ENCODE data around the gene ADAMTS8. TPM values are rescaled to one million over a fixed set of nuclear protein-coding genes. Genes with fewer than 3 reads are reported as not detected.
A peak's percentile ranks its signal among the peaks of the same experiment; 100 is the strongest.

Gene ADAMTS8
- total RNA-seq, 2 donors from 2014 or later: 1.00 to 4.0 TPM

DNA sequence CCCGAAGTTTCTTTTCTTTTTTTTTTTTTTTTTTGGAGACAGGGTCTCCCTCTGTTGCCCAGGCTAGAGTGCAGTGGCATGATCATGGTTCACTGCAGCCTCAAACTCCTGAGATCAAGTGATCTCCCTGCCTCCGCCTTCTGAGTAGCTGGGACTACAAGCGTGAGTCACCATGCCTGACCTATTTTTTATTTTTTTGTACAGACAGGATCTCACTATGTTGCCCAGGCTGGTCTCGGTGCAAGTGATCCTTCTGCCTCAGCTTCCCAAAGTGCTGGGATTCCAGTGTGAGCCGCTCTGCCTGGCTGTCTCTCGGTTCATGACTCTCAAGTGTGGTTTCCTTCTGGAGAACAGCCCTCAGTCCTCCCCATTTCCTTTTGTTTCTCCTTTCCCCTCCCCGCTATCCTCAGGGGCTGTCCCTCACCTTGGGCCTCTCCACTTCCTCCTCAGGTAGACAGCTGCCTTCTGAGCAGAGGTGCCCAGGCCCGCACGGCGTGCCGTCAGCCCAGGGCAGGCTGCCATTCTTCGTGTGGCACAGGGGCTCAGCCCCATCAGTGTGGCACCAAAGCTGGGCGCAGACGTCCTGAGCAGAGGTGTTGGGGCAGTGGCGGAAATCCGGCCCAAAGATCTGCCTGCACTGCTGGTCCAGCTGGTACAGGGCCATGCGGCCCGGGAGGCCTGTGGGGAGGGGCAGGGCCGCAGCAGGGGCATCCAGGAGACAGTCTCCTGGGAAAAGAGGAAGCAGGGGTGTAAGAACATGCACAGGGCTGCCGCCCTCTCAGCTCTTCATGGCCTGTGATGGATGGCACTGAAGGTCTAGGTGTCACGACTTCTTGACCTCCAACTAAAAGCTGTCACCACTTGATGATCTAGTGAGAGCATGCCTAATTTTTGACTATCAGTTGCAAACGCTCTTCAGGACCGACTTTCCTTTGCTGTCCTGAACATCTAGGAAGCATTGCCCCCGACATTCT is 14.0 kb downstream of the ADAMTS8 start:
- Mint-ChIP-seq H3K4me1 (peaks cover 8% of the 10 kb centered on the region), H3K4me3 (no peak overlapping the region), H3K27ac (no peak overlapping the region), H3K9me3 (no peaks in the 10 kb centered on the region), H3K27me3 (ENCODE audit: insufficient read depth) (peaks cover 1% of the 10 kb centered on the region), H3K36me3 (ENCODE audit: low read depth) (peaks cover 1% of the 10 kb centered on the region)
- no peaks in the 10 kb centered on the region for H3K36me3 ChIP-seq (ENCODE audit: control insufficient read depth, insufficient read depth, low read length)
- no peak overlapping the region for H3K4me3 ChIP-seq (ENCODE audit: low read length)
- no peaks in the 10 kb centered on the region for H3K9me3 ChIP-seq (ENCODE audit: control insufficient read depth, low read length)
- H3K4me1 ChIP-seq (ENCODE audit: control insufficient read depth, insufficient read depth, low read length): no peaks in the 10 kb centered on the region
- no peaks in the 10 kb centered on the region for H3K27me3 ChIP-seq (ENCODE audit: control insufficient read depth, insufficient read depth, low read length, poor library complexity, severe bottlenecking)
- WGBS, 2 experiments (ENCODE audit: insufficient coverage in 1 of 2, insufficient read length in 1 of 2): 87 to 94% methylated on average over 18 to 24 of the region's 24 CpGs
- no peak for TF ChIP-seq CTCF (conservative IDR thresholded peaks at IDR 0.05)
- H3K9ac ChIP-seq (ENCODE audit: extremely low read depth, low read length, poor library complexity, severe bottlenecking): no peak overlapping the region
- H3K27ac ChIP-seq (ENCODE audit: low read depth, low read length): no peak overlapping the region
- DNase-seq: no peak

DNA sequence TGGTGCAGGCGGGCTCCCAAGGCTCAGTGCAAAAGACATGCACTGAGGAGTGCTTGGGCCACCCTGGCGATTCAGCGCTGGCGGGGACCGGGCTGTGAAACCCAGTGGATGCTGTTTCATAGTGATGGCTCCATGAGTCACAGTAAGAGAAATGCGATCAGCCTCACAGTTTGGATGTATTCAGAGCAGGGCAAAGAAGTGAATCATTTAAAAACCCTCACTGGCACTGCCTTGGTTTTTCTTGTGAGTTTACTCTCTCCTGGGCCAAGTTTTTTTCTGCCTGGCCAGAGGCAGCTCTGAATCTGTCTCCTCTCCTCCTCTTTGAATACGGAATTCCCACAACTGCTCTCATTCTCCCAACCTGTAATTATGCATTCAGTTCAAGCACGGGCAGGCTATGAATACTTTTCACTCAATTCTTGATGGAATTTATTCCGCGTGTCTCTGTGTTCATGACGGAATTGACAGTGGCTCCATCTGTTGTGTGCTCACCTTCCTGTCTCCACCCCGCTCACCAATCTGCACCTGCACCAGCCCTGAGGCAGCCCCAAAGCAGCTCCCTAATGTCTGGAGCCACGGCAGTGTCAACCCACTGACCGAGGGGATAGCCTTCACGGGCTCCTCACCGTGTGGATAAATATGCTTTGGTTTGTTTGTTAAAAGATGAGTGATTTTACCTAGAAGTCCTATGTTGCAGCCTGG is 14.9 kb downstream of the ADAMTS8 start:
- H3K4me1 ChIP-seq (ENCODE audit: control insufficient read depth, insufficient read depth, low read length): no peaks in the 10 kb centered on the region
- H3K9ac ChIP-seq (ENCODE audit: extremely low read depth, low read length, poor library complexity, severe bottlenecking): no peak overlapping the region
- H3K27me3 Mint-ChIP-seq (ENCODE audit: insufficient read depth): peaks cover 1% of the 10 kb centered on the region
- H3K9me3 ChIP-seq (ENCODE audit: control insufficient read depth, low read length): no peaks in the 10 kb centered on the region
- no peak overlapping the region for H3K4me3 Mint-ChIP-seq
- H3K9me3 Mint-ChIP-seq: no peaks in the 10 kb centered on the region
- peaks cover 1% of the 10 kb centered on the region for H3K36me3 Mint-ChIP-seq (ENCODE audit: low read depth)
- TF ChIP-seq CTCF (conservative IDR thresholded peaks at IDR 0.05): no peak
- DNase-seq: no peak
- no peak overlapping the region for H3K4me3 ChIP-seq (ENCODE audit: low read length)
- H3K36me3 ChIP-seq (ENCODE audit: control insufficient read depth, insufficient read depth, low read length): no peaks in the 10 kb centered on the region
- WGBS, 2 experiments (ENCODE audit: insufficient coverage in 1 of 2, insufficient read length in 1 of 2): 85 to 88% methylated on average over 11 to 16 of the region's 16 CpGs
- H3K27ac ChIP-seq (ENCODE audit: low read depth, low read length): no peak overlapping the region
- no peak overlapping the region for H3K27ac Mint-ChIP-seq
- H3K27me3 ChIP-seq (ENCODE audit: control insufficient read depth, insufficient read depth, low read length, poor library complexity, severe bottlenecking): no peaks in the 10 kb centered on the region
- H3K4me1 Mint-ChIP-seq: peaks cover 5% of the 10 kb centered on the region

GRCh38 chr11:130411223-130411622 is 17.2 kb downstream of the ADAMTS8 start:
- no peak overlapping the region for H3K27ac Mint-ChIP-seq
- 88 to 89% methylated on average over 11 of the region's 11 CpGs for WGBS, 2 experiments (ENCODE audit: insufficient coverage in 1 of 2, insufficient read length in 1 of 2)
- peaks cover 1% of the 10 kb centered on the region for H3K36me3 Mint-ChIP-seq (ENCODE audit: low read depth)
- Histone ChIP-seq H3K4me3 (ENCODE audit: low read length) (no peak overlapping the region), H3K9ac (ENCODE audit: extremely low read depth, low read length, poor library complexity, severe bottlenecking) (no peak overlapping the region), H3K9me3 (ENCODE audit: control insufficient read depth, low read length) (no peaks in the 10 kb centered on the region), H3K27me3 (ENCODE audit: control insufficient read depth, insufficient read depth, low read length, poor library complexity, severe bottlenecking) (no peaks in the 10 kb centered on the region), H3K27ac (ENCODE audit: low read depth, low read length) (no peak overlapping the region), H3K4me1 (ENCODE audit: control insufficient read depth, insufficient read depth, low read length) (no peaks in the 10 kb centered on the region), H3K36me3 (ENCODE audit: control insufficient read depth, insufficient read depth, low read length) (no peaks in the 10 kb centered on the region)
- H3K9me3 Mint-ChIP-seq: no peaks in the 10 kb centered on the region
- peaks cover 1% of the 10 kb centered on the region for H3K27me3 Mint-ChIP-seq (ENCODE audit: insufficient read depth)
- H3K4me1 Mint-ChIP-seq: peaks cover 5% of the 10 kb centered on the region
- no peak for TF ChIP-seq CTCF (conservative IDR thresholded peaks at IDR 0.05)
- DNase-seq: peak; percentile 68
- H3K4me3 Mint-ChIP-seq: no peak overlapping the region
